ENCODE results near the gene ITGA1.

DNA sequence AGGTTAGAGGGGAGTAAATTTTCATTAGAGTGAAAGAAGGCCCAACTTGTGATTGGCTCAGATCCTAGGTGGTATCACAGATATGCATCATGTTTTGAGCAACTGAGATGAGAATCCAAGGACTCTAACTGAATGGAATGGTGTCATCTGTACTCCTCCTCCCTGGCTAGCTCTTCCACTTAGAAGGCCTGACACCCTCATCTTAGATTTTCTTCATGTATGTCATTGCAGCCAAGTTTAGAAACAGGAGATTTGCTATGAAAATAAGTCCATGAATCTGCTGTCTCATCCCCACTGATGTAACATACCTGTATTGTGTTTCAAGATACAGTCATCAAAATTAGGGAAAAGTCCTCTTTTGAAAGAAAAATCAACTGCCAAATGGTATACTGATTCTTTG is 54.4 kb downstream of the ITGA1 start:
- TF ChIP-seq, protein P1, sequence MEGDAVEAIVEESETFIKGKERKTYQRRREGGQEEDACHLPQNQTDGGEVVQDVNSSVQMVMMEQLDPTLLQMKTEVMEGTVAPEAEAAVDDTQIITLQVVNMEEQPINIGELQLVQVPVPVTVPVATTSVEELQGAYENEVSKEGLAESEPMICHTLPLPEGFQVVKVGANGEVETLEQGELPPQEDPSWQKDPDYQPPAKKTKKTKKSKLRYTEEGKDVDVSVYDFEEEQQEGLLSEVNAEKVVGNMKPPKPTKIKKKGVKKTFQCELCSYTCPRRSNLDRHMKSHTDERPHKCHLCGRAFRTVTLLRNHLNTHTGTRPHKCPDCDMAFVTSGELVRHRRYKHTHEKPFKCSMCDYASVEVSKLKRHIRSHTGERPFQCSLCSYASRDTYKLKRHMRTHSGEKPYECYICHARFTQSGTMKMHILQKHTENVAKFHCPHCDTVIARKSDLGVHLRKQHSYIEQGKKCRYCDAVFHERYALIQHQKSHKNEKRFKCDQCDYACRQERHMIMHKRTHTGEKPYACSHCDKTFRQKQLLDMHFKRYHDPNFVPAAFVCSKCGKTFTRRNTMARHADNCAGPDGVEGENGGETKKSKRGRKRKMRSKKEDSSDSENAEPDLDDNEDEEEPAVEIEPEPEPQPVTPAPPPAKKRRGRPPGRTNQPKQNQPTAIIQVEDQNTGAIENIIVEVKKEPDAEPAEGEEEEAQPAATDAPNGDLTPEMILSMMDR (IDR thresholded peaks at IDR 0.05) = no peak
- TF ChIP-seq POLR2A (IDR thresholded peaks at IDR 0.05) = no peak
